ENCODE data around the gene CACNA1D.

The CACNA1D gene

GRCh38 chr3:53787016-53787415, 292.6 kb downstream of the CACNA1D start:
- DNase-seq (ENCODE audit: low spot score), result no peak

GRCh38 chr3:53788038-53788437, 293.6 kb downstream of the CACNA1D start:
- no peak for DNase-seq (ENCODE audit: low spot score)

- no peak for DNase-seq (ENCODE audit: low spot score)
These were observed 295.0 kb downstream of the CACNA1D start for GRCh38 chr3:53789459-53789858.

- no peak for DNase-seq (ENCODE audit: low spot score)
These were observed 296.1 kb downstream of the CACNA1D start for GRCh38 chr3:53790470-53790869.

- DNase-seq (ENCODE audit: low spot score), result no peak
These were observed 296.9 kb downstream of the CACNA1D start for GRCh38 chr3:53791317-53791716.

GRCh38 chr3:53792866-53793265, 298.5 kb downstream of the CACNA1D start:
- DNase-seq (ENCODE audit: low spot score), result no peak

GRCh38 chr3:53794597-53794996, 300.2 kb downstream of the CACNA1D start:
- DNase-seq (ENCODE audit: low spot score), result peak; percentile 74

- DNase-seq (ENCODE audit: low spot score), result peak; percentile 89
These were observed 300.8 kb downstream of the CACNA1D start for GRCh38 chr3:53795176-53795575.

- DNase-seq (ENCODE audit: low spot score), result no peak
These were observed 301.6 kb downstream of the CACNA1D start for GRCh38 chr3:53795789-53796560.

GRCh38 chr3:53798144-53798543, 303.7 kb downstream of the CACNA1D start:
- no peak for DNase-seq (ENCODE audit: low spot score)

GRCh38 chr3:53799338-53799865, 305.0 kb downstream of the CACNA1D start:
- DNase-seq (ENCODE audit: low spot score), result peak; percentile 28

GRCh38 chr3:53800041-53800906, 305.9 kb downstream of the CACNA1D start:
- no peak for DNase-seq (ENCODE audit: low spot score)

- DNase-seq (ENCODE audit: low spot score), result no peak
These were observed 306.9 kb downstream of the CACNA1D start for GRCh38 chr3:53801319-53801718.

- DNase-seq (ENCODE audit: low spot score), result no peak
These were observed 308.0 kb downstream of the CACNA1D start for GRCh38 chr3:53802256-53802880.

GRCh38 chr3:53803124-53803815, 308.9 kb downstream of the CACNA1D start:
- no peak for DNase-seq (ENCODE audit: low spot score)

GRCh38 chr3:53803816-53804695, 309.6 kb downstream of the CACNA1D start:
- peak; percentile 50 for DNase-seq (ENCODE audit: low spot score)

GRCh38 chr3:53804697-53805462, 310.5 kb downstream of the CACNA1D start:
- peak; percentile 93 for DNase-seq (ENCODE audit: low spot score)

GRCh38 chr3:53805463-53806159, 311.2 kb downstream of the CACNA1D start:
- no peak for DNase-seq (ENCODE audit: low spot score)

All from kidney tubule cell (primary cell).